Endothelial cell of umbilical vein (primary cell): Measurements from ENCODE around the gene ACIN1. TPM values are rescaled to one million over a fixed set of nuclear protein-coding genes. Genes with fewer than 3 reads are reported as not detected.
A peak's percentile ranks its signal among the peaks of the same experiment; 100 is the strongest.

Experiments used
- BruUV-seq: library from RNA; stranded (reverse); fragments of 400-500 nt; replicated peaks from 2 replicates; lab custom pipeline; 2021; lab: Mats Ljungman, UMichigan
- CTCF ChIA-PET: fragments of 300-600, 350-600 bp; sonication (Branson Sonifier 250); formaldehyde crosslinking; loops from one replicate; lab custom pipeline; 2021; ENCODE audit warnings: antibody characterized with exemption, inconsistent platforms; lab: Charles Lee
- POLR2A ChIA-PET: fragments of 300-600, 350-600 bp; sonication (Branson Sonifier 250); formaldehyde crosslinking; loops from one replicate; lab custom pipeline; 2021; ENCODE audit warnings: antibody characterized with exemption, inconsistent platforms; lab: Charles Lee
- DNase-seq: peaks from one replicate; pipeline ENCODE4 v3.0.0-alpha.2; 2011; ENCODE audit warnings: low read depth, low spot score
- FAIRE-seq: peaks from 2 replicates; lab custom pipeline; 2011; peaks lifted over from hg19 to GRCh38; lab: Jason Lieb, UNC
- H2AFZ ChIP-seq: 2 replicates; pipeline ENCODE4 v1.6.0; 2012; ENCODE audit warnings: low read depth, low read length, control low read depth, inconsistent platforms
- H3K27ac ChIP-seq: 2 replicates; pipeline ENCODE4 v1.5.1; 2011; ENCODE audit warnings: low read depth, mild to moderate bottlenecking, control low read depth, low read length, moderate library complexity; ENCODE audit not compliant: insufficient read depth
- H3K27me3 ChIP-seq, 2 experiments: 2 replicates each; pipeline versions ENCODE4 v1.6.0 to v1.6.1; 2011; ENCODE audit warnings: low read length in 2 of 2, mixed read lengths in 1 of 2; ENCODE audit not compliant: control insufficient read depth in 2 of 2, insufficient read depth in 2 of 2
- H3K36me3 ChIP-seq, 2 experiments: 2 replicates in 1 of 2; 3 replicates in 1 of 2; pipeline ENCODE4 v1.5.1; 2011; ENCODE audit warnings: low read length in 2 of 2, mild to moderate bottlenecking in 1 of 2, moderate library complexity in 1 of 2; ENCODE audit not compliant: control insufficient read depth in 2 of 2, insufficient read depth in 2 of 2; ENCODE audit errors: extremely low read depth in 1 of 2
- H3K4me1 ChIP-seq: 3 replicates; pipeline ENCODE4 v1.5.1; 2011; ENCODE audit warnings: mild to moderate bottlenecking, low read length; ENCODE audit not compliant: control insufficient read depth, insufficient read depth; ENCODE audit errors: extremely low read depth
- H3K4me2 ChIP-seq: 2 replicates; pipeline ENCODE4 v1.6.1; 2011; ENCODE audit warnings: low read length, control low read depth, mixed read lengths; ENCODE audit not compliant: insufficient read depth
- H3K4me3 ChIP-seq, 3 experiments: fragments of 200-600 bp in 1 of 3; sonication (generic), shearing (Covaris generic) in 1 of 3; replicated peaks in 1 of 3; 2 replicates each; pipeline ENCODE4 v1.5.1; 2011 to 2016; ENCODE audit warnings: control low read depth in 3 of 3, low read length in 3 of 3, mild to moderate bottlenecking in 2 of 3, inconsistent platforms in 1 of 3, low read depth in 1 of 3, moderate library complexity in 1 of 3; ENCODE audit not compliant: insufficient read depth in 1 of 3
- H3K79me2 ChIP-seq: 2 replicates; pipeline ENCODE4 v1.6.0; 2012; ENCODE audit warnings: low read length, inconsistent platforms; ENCODE audit not compliant: control insufficient read depth, insufficient read depth
- H3K9ac ChIP-seq: replicated peaks from 2 replicates; pipeline ENCODE3; 2011; ENCODE audit warnings: low read length, control low read depth; ENCODE audit not compliant: insufficient read depth; ENCODE audit errors: extremely low read depth
- H3K9me1 ChIP-seq: replicated peaks from 3 replicates; pipeline ENCODE4 v1.6.0; 2011; ENCODE audit warnings: mild to moderate bottlenecking, low read length; ENCODE audit not compliant: control insufficient read depth, insufficient read depth; ENCODE audit errors: extremely low read depth
- H3K9me3 ChIP-seq: replicated peaks from 2 replicates; pipeline ENCODE4 v1.5.1; 2012; ENCODE audit warnings: low read length, inconsistent platforms; ENCODE audit not compliant: control insufficient read depth, insufficient read depth
- H4K20me1 ChIP-seq: replicated peaks from 2 replicates; pipeline ENCODE3; 2011; ENCODE audit warnings: mild to moderate bottlenecking, low read length; ENCODE audit not compliant: control insufficient read depth, insufficient read depth; ENCODE audit errors: extremely low read depth
- CTCF ChIP-seq, 2 donors: IDR thresholded peaks; 1 replicate in 1 of 2; 2 replicates in 1 of 2; pipeline ENCODE4 v1.5.1; 2011; ENCODE audit warnings: low read length in 2 of 2, mild to moderate bottlenecking in 2 of 2, moderate library complexity in 2 of 2, control low read depth in 1 of 2, inconsistent platforms in 1 of 2, low read depth in 1 of 2; ENCODE audit not compliant: insufficient read depth in 1 of 2; ENCODE audit errors: extremely low read depth in 1 of 2
- EZH2 ChIP-seq: IDR thresholded peaks from 2 replicates; pipeline ENCODE4 v1.6.1; 2012; ENCODE audit warnings: borderline replicate concordance, low read depth, mild to moderate bottlenecking, moderate library complexity, low read length, inconsistent platforms; ENCODE audit not compliant: severe bottlenecking
- FOS ChIP-seq: IDR thresholded peaks from 2 replicates; pipeline ENCODE4 v1.6.1; 2011; ENCODE audit warnings: mild to moderate bottlenecking, low read length, moderate library complexity, borderline replicate concordance; ENCODE audit not compliant: insufficient read depth
- GATA2 ChIP-seq: IDR thresholded peaks from 2 replicates; pipeline ENCODE4 v1.7.0; 2011; ENCODE audit warnings: low read depth, mild to moderate bottlenecking, moderate library complexity, mixed read lengths, low read length; ENCODE audit not compliant: insufficient read length, insufficient read depth
- JUN ChIP-seq: IDR thresholded peaks from 2 replicates; pipeline ENCODE4 v1.6.1; 2011; ENCODE audit warnings: borderline replicate concordance, low read depth; ENCODE audit not compliant: insufficient read length, insufficient read depth
- MAX ChIP-seq: IDR thresholded peaks from 2 replicates; pipeline ENCODE4 v1.6.1; 2011; ENCODE audit not compliant: insufficient read depth, insufficient read length
- MYC ChIP-seq: IDR thresholded peaks from one replicate; pipeline ENCODE4 v1.6.1; 2011; ENCODE audit warnings: mild to moderate bottlenecking, low read depth, low read length
- POLR2A ChIP-seq: IDR thresholded peaks from 2 replicates; pipeline ENCODE4 v1.6.1; 2012; ENCODE audit warnings: low read depth, mild to moderate bottlenecking, control low read depth, low read length
- POLR2AphosphoS5 ChIP-seq: IDR thresholded peaks from 2 replicates; pipeline ENCODE4 v1.6.1; 2012; ENCODE audit warnings: low read depth, mild to moderate bottlenecking, control low read depth, low read length, moderate library complexity; ENCODE audit not compliant: insufficient read depth
- dilution Hi-C: fragments of 300-500 bp; cut with MboI; formaldehyde crosslinking; loops from one replicate; pipeline ENCODE4 v1.15.0; 2019; ENCODE audit warnings: low sequenced_read_pairs; ENCODE audit not compliant: extremely low pct_ligation_motif_present
- intact Hi-C: fragments of 100-400 bp; cut with micrococcal nuclease; formaldehyde crosslinking; loops from one replicate; pipeline ENCODE4 v1.10.0; 2022
- polyA plus RNA-seq, 4 experiments: library from polyadenylated mRNA; depleted of rRNA in 3 of 4; stranded (reverse) in 3 of 4; unstranded in 1 of 4; fragments of >200 nt; gene quantifications; 2 replicates each; pipeline versions ENCODE4 v1.2.1 to v1.2.3, GENCODE V29; 2011 to 2012; ENCODE audit warnings: missing spikeins in 1 of 4
- total RNA-seq: library from RNA; stranded (reverse); gene quantifications from 2 replicates; pipeline ENCODE4 v1.2.3, GENCODE V29; 2021

Gene ACIN1
- total and polyA plus RNA-seq, 2 donors (not counting 3 experiments of a cell fraction or from before 2014, with no cell fraction given): 146 to 240 TPM

GRCh38 chr14:23013054-23013748 lies 81.7 kb downstream of the ACIN1 start:
- no peak for TF ChIP-seq MYC
- no peak for TF ChIP-seq FOS
- no peak for TF ChIP-seq POLR2A
- TF ChIP-seq JUN: no peak
- no peak for TF ChIP-seq GATA2
- TF ChIP-seq MAX: no peak
- no peak for TF ChIP-seq EZH2
- no peak for TF ChIP-seq POLR2AphosphoS5
- TF ChIP-seq CTCF (IDR thresholded peaks at IDR 0.05; ENCODE audit: extremely low read depth in 1 of 2, insufficient read depth in 1 of 2, low read depth in 1 of 2, low read length in 2 of 2): no peak
- CTCF ChIA-PET: interaction anchor here (1.3 to 5.5 kb wide), 3 partner anchors 18 to 44 kb away, joined by 4 to 27 read pairs (median 17); partner anchors contain the start of gene CDH24
- Histone ChIP-seq H3K27me3 (no peaks in the 10 kb centered on the region), H3K9ac (no peak overlapping the region), H3K79me2 (no peaks in the 10 kb centered on the region), H3K4me3 (no peak overlapping the region), H2AFZ (no peak overlapping the region), H3K9me3 (no peaks in the 10 kb centered on the region), H3K27ac (no peak overlapping the region), H3K4me1 (peaks cover 11% of the 10 kb centered on the region), H3K9me1 (no peaks in the 10 kb centered on the region), H3K4me2 (no peak overlapping the region), H4K20me1 (no peaks in the 10 kb centered on the region), H3K36me3 (no peaks in the 10 kb centered on the region)
- peak; percentile 12 for FAIRE-seq
- BruUV-seq: no TSS peak
- dilution Hi-C loops: no loop called here
- POLR2A ChIA-PET: no interaction called here
- intact Hi-C loops: no loop called here
- no peak for DNase-seq
